NT2/D1 (cell line): ENCODE measurements around the gene CAMK2D.

ENCODE experiments used
- SUZ12 ChIP-seq: IDR thresholded peaks from 2 replicates; pipeline ENCODE4 v1.6.1; 2011; ENCODE audit not compliant: insufficient read length, insufficient read depth; ENCODE audit errors: extremely low read depth
- YY1 ChIP-seq: IDR thresholded peaks from 2 replicates; pipeline ENCODE4 v1.6.1; 2011; ENCODE audit not compliant: insufficient read length, insufficient read depth
- ZNF274 ChIP-seq: IDR thresholded peaks from 2 replicates; pipeline ENCODE4 v1.6.1; 2011; ENCODE audit warnings: mild to moderate bottlenecking, low read depth, low read length

- no peak for TF ChIP-seq SUZ12
- TF ChIP-seq YY1, result no peak
- TF ChIP-seq ZNF274, result no peak
Observed at GRCh38 chr4:113620032-113620431, 141.5 kb downstream of the CAMK2D start.
